HepG2 (cell line): ENCODE data around the gene PRR20G.

ENCODE experiments used
- BCLAF1 ChIP-seq: fragments of 450-650 bp; IDR thresholded peaks from 2 replicates; pipeline ENCODE4 v1.6.1; 2017; ENCODE audit warnings: mild to moderate bottlenecking
- HNRNPLL ChIP-seq: fragments of 200-400 bp; formaldehyde crosslinking; IDR thresholded peaks from 2 replicates; pipeline ENCODE4 v1.6.1; 2017; ENCODE audit warnings: mild to moderate bottlenecking, low read depth, low read length; ENCODE audit not compliant: poor library complexity, severe bottlenecking
- KLF16 ChIP-seq, 2 experiments: sonication (generic) in 1 of 2; formaldehyde crosslinking in 1 of 2; IDR thresholded peaks; 2 replicates each; pipeline versions ENCODE4 v1.6.1 to v1.8.0; 2016 to 2023; ENCODE audit warnings: missing genetic modification reagents in 2 of 2, missing compliant biosample characterization in 1 of 2
- NR2F2 ChIP-seq: IDR thresholded peaks from 2 replicates; pipeline ENCODE4 v1.6.1; 2012; ENCODE audit warnings: low read depth, inconsistent platforms, borderline replicate concordance
- POLR2AphosphoS2 ChIP-seq: IDR thresholded peaks from 2 replicates; pipeline ENCODE4 v1.6.1; 2011; ENCODE audit warnings: low read depth, low read length, improper control_type of control experiment
- SSRP1 ChIP-seq: IDR thresholded peaks from 2 replicates; pipeline ENCODE4 v1.6.1; 2016; ENCODE audit warnings: control low read depth
- ZBTB3 ChIP-seq: sonication (generic); formaldehyde crosslinking; IDR thresholded peaks from 2 replicates; pipeline ENCODE4 v1.4.0; 2020; ENCODE audit warnings: low read depth, mild to moderate bottlenecking, moderate library complexity, missing genetic modification reagents, borderline replicate concordance
- ZNF232 ChIP-seq: sonication (generic); formaldehyde crosslinking; IDR thresholded peaks from 2 replicates; pipeline ENCODE4 v1.4.0; 2020; ENCODE audit warnings: missing genetic modification reagents, borderline replicate concordance
- ZNF274 ChIP-seq: sonication (generic); formaldehyde crosslinking; IDR thresholded peaks from 2 replicates; pipeline ENCODE4 v1.5.1; 2020; ENCODE audit warnings: mild to moderate bottlenecking, missing genetic modification reagents
- TF ChIP-seq, protein P1 (sequence below): sonication (generic); formaldehyde crosslinking; IDR thresholded peaks from 2 replicates; pipeline ENCODE4 v1.5.0; 2020; ENCODE audit warnings: mild to moderate bottlenecking, missing genetic modification reagents, moderate library complexity

DNA sequence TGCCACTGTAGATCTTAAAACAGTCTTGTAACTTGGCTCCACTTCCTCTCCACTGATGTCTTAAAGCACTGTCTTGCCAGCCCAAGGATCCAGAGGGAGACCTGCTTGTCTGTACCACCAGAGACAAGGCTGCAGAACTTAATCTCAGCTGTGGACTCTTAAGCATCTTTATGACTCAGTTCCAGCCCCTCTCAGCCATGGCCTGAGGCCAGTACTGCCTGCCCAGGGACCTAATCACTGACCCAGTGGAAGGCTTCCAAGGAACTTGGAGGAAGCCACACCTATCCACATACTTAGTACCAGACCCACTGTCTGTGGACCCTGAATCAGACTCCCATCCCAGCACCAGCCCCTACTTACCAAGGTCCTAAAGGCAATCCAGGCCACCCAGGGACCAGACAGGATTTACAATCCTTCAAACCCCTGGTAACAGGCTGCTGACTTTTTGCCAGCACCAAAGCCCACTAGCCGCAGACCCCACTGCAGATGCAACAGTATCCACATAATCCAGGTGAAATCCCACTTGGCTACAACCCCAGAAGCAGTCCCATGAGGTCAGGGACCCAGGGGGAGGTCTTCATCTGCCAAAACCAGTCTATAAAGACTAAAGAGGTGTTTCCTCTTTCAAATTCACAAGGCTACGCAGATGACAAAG, 41.9 kb upstream of the PRR20G start:
- TF ChIP-seq BCLAF1 (no peak), HNRNPLL (no peak), ZNF274 (no peak), POLR2AphosphoS2 (no peak), SSRP1 (CRISPR knock-in tag) (no peak), KLF16 (CRISPR knock-in tag; IDR thresholded peaks at IDR 0.05) (no peak), NR2F2 (no peak), ZNF232 (CRISPR knock-in tag) (no peak), ZBTB3 (no peak)
- TF ChIP-seq, protein P1, sequence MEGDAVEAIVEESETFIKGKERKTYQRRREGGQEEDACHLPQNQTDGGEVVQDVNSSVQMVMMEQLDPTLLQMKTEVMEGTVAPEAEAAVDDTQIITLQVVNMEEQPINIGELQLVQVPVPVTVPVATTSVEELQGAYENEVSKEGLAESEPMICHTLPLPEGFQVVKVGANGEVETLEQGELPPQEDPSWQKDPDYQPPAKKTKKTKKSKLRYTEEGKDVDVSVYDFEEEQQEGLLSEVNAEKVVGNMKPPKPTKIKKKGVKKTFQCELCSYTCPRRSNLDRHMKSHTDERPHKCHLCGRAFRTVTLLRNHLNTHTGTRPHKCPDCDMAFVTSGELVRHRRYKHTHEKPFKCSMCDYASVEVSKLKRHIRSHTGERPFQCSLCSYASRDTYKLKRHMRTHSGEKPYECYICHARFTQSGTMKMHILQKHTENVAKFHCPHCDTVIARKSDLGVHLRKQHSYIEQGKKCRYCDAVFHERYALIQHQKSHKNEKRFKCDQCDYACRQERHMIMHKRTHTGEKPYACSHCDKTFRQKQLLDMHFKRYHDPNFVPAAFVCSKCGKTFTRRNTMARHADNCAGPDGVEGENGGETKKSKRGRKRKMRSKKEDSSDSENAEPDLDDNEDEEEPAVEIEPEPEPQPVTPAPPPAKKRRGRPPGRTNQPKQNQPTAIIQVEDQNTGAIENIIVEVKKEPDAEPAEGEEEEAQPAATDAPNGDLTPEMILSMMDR, result no peak
